ENCODE measurements around the gene UCHL1.

DNA sequence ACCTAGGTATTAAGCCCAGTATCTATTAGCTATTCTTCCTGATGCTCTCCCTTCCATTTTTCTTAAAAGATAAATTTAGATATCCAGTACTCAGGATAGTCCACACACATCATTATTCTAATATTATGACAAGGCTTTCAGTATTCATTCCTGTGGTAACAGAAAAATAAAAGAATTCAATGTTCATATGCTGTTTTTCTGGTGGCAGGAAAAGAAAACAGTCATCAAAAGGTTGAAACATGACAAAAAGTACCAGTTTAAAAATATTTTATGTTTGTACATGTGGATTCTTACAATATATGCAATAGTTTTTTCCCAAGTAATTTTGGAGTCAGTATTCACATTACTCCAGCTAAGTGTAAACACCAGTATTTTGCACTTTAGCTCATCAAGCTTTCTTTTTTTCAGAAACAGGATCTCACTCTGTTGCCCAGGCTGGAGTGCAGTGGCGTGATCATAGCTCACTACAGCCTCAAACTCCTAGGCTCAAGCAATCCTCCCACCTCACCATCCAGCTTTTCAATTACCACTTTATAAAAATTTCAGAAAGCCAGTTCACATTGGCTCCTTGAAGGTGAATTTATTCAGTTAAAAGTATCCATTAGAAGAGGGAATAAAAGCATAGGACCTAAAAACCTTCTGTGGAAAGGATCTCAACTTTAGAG lies 44.6 kb upstream of the UCHL1 start:
- TF ChIP-seq, protein P1, sequence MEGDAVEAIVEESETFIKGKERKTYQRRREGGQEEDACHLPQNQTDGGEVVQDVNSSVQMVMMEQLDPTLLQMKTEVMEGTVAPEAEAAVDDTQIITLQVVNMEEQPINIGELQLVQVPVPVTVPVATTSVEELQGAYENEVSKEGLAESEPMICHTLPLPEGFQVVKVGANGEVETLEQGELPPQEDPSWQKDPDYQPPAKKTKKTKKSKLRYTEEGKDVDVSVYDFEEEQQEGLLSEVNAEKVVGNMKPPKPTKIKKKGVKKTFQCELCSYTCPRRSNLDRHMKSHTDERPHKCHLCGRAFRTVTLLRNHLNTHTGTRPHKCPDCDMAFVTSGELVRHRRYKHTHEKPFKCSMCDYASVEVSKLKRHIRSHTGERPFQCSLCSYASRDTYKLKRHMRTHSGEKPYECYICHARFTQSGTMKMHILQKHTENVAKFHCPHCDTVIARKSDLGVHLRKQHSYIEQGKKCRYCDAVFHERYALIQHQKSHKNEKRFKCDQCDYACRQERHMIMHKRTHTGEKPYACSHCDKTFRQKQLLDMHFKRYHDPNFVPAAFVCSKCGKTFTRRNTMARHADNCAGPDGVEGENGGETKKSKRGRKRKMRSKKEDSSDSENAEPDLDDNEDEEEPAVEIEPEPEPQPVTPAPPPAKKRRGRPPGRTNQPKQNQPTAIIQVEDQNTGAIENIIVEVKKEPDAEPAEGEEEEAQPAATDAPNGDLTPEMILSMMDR (IDR thresholded peaks at IDR 0.05; ENCODE audit: low read depth, low read length, poor library complexity, severe bottlenecking) = no peak
- no peak for TF ChIP-seq EZH2phosphoT487 (IDR thresholded peaks at IDR 0.05; ENCODE audit: borderline replicate concordance, low read length)
